Mammary epithelial cell (primary cell): ENCODE results near the gene RUBCN.
"Not testable (repeated sequence)": the region's sequence is repeated elsewhere in the genome, so short reads cannot be mapped to it uniquely, and the experiment has no call there.

Experiments
- CTCF ChIP-seq, 2 donors: IDR thresholded peaks in 1 of 2; conservative IDR thresholded peaks in 1 of 2; 2 replicates each; pipeline ENCODE4 v1.5.1; 2011 to 2012; ENCODE audit warnings: inconsistent platforms in 2 of 2, low read length in 2 of 2, mild to moderate bottlenecking in 2 of 2, control low read depth in 1 of 2, low read depth in 1 of 2; ENCODE audit not compliant: insufficient read depth in 1 of 2; ENCODE audit errors: extremely low read depth in 1 of 2
- EZH2 ChIP-seq: IDR thresholded peaks from 2 replicates; pipeline ENCODE4 v1.6.1; 2012; ENCODE audit warnings: low read length, inconsistent platforms, borderline replicate concordance

- TF ChIP-seq CTCF (conservative IDR thresholded peaks at IDR 0.05 in 1 of 2, IDR thresholded peaks at IDR 0.05 in 1 of 2; ENCODE audit: extremely low read depth in 1 of 2, insufficient read depth in 1 of 2, low read depth in 1 of 2, low read length in 2 of 2); EZH2: not testable (repeated sequence)
Measured at GRCh38 chr3:197664414-197665141, 72.1 kb downstream of the RUBCN start.
